Measurements from ENCODE around the gene SLC26A5. TPM values are rescaled to one million over a fixed set of nuclear protein-coding genes. Genes with fewer than 3 reads are reported as not detected.

Gene SLC26A5
- total and polyA plus RNA-seq, 9 donors = 0.06 to 0.34 (median 0.11) TPM; not detected in 5

DNA sequence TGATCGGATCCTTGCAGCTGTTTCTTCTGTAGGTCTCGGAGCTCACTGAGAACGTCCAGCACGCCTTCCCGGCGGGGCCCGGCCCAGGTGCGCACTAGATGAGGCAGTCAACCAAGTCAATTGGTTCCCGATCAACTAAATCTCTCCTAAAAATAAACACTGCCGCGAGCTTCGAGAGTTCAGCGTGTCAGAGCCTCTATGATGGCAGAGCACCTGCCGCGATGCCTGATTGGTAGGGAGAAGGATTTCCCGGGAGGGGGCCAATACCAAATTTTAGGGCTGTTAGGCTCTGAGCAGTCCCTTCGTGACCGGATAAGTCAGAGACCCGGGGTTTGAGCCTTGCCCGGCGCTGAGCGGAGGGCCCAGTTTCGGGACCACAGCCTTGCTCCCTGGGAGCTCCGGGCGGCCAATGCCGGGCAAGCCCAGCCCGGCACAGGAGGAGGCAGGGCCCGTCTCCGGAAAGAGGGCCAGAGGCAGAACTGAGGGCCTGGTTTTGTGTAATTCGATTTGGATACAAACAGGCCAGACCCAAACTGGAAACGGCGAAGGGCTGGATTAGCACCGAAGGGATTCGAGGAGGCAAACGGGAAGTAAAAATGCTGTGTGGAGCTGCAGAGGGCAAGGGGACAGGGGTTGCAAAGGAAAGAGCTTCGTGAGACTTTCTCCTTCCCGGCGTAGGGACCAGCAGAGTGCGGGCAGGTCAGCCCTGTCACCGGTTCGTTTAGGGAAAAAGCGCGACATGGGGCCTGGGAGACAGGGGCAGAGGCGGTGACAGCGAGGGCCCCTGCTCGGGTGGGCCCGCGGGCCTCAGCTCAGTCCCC lies 569 bp downstream of the SLC26A5 start:
- H3K4me3 ChIP-seq = no peak overlapping the region
- no peaks in the 10 kb centered on the region for H3K36me3 ChIP-seq
- WGBS, 3 donors = 2 to 7% (median 4%) methylated on average over 43 to 48 of the region's 48 CpGs
- no peak for DNase-seq
- H3K9me3 ChIP-seq = no peaks in the 10 kb centered on the region
- TF ChIP-seq EP300 (IDR thresholded peaks at IDR 0.05) (no peak), POLR2A (IDR thresholded peaks at IDR 0.05) (no peak)
- TF ChIP-seq, protein P1, sequence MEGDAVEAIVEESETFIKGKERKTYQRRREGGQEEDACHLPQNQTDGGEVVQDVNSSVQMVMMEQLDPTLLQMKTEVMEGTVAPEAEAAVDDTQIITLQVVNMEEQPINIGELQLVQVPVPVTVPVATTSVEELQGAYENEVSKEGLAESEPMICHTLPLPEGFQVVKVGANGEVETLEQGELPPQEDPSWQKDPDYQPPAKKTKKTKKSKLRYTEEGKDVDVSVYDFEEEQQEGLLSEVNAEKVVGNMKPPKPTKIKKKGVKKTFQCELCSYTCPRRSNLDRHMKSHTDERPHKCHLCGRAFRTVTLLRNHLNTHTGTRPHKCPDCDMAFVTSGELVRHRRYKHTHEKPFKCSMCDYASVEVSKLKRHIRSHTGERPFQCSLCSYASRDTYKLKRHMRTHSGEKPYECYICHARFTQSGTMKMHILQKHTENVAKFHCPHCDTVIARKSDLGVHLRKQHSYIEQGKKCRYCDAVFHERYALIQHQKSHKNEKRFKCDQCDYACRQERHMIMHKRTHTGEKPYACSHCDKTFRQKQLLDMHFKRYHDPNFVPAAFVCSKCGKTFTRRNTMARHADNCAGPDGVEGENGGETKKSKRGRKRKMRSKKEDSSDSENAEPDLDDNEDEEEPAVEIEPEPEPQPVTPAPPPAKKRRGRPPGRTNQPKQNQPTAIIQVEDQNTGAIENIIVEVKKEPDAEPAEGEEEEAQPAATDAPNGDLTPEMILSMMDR (IDR thresholded peaks at IDR 0.05) = no peak
- H3K27ac ChIP-seq = no peak overlapping the region
- intact Hi-C loops (cut with DNase I) = no loop called here
- no peaks in the 10 kb centered on the region for H3K27me3 ChIP-seq
- peaks cover 2% of the 10 kb centered on the region for H3K4me1 ChIP-seq (ENCODE audit: insufficient read depth)

DNA sequence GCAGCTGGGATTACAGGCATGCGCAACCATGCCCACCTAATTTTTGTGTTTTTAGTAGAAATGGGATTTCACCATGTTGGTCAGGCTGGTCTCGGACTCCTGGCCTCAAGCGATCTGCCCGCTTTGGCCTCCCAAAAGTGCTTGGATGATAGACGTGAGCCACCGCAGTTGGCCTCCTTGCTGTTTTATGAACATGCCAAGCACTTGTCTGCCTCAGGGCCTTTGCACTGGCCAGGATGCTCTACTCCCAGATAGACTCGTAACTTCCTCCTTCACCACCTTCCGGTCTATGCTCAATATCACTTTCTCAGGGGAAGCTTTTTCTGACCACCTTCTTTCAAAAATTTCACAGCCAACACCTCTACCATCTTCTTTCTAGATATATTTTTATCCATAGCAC lies 6.3 kb downstream of the SLC26A5 start:
- H3K4me3 ChIP-seq = no peak overlapping the region
- intact Hi-C loops (cut with DNase I) = no loop called here
- H3K9me3 ChIP-seq = no peaks in the 10 kb centered on the region
- DNase-seq = no peak
- H3K4me1 ChIP-seq (ENCODE audit: insufficient read depth) = no peaks in the 10 kb centered on the region
- TF ChIP-seq, protein P1 (IDR thresholded peaks at IDR 0.05) = no peak
- no peak for TF ChIP-seq EP300 (IDR thresholded peaks at IDR 0.05)
- TF ChIP-seq POLR2A (IDR thresholded peaks at IDR 0.05) = no peak
- 94 to 96% (median 95%) methylated on average over 8 of the region's 8 CpGs for WGBS, 3 donors
- no peak overlapping the region for H3K27ac ChIP-seq
- H3K27me3 ChIP-seq = no peaks in the 10 kb centered on the region
- no peaks in the 10 kb centered on the region for H3K36me3 ChIP-seq

DNA sequence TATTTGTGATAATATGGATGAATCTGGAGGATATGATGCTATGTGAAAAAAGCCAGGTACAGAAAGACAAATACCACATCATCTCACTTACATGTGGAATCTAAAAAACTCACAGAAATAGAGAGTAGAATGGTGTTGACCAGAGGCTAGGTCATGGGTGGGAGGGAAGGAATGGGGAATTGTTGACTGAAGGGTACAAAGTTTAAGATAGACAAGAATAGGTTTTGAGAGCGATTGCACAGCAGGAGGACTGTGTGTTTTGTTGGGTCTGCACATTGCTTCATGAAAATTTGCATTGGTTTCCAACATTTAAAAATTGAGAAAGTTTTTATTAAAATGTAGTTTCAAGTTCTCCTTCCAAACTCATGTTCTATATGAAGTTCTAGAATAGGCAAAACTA lies 8.4 kb downstream of the SLC26A5 start:
- H3K4me1 ChIP-seq (ENCODE audit: insufficient read depth) = no peaks in the 10 kb centered on the region
- H3K4me3 ChIP-seq = no peak overlapping the region
- H3K9me3 ChIP-seq = no peaks in the 10 kb centered on the region
- no peaks in the 10 kb centered on the region for H3K36me3 ChIP-seq
- intact Hi-C loops (cut with DNase I) = no loop called here
- H3K27me3 ChIP-seq = no peaks in the 10 kb centered on the region
- 42 to 87% (median 71%) methylated on average over 1 of the region's 1 CpG for WGBS, 3 donors
- TF ChIP-seq EP300 (IDR thresholded peaks at IDR 0.05) = no peak
- TF ChIP-seq, protein P1 (IDR thresholded peaks at IDR 0.05) = no peak
- TF ChIP-seq POLR2A (IDR thresholded peaks at IDR 0.05) = no peak
- DNase-seq = no peak
- no peak overlapping the region for H3K27ac ChIP-seq

DNA sequence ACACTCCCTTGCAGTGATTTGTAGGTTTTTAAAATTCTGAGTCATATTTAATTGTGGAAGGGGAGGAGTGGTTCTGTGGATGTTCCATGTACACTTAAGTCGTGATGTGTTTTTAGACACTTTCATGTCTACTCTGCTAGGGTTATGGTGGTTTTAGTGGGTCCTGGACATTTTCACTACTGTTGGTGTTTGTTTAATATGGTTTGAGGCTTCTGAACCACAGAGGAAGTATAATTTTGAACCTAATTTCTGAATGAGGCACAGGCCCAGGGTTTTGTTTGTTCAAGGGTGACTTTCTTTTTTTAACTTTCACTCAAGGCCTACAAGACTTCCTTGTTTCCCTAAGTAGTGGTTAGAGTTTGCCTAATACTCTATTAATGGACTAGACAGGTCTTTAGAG lies 13.3 kb downstream of the SLC26A5 start:
- intact Hi-C loops (cut with DNase I) = no loop called here
- no peak overlapping the region for H3K27ac ChIP-seq
- no peaks in the 10 kb centered on the region for H3K9me3 ChIP-seq
- no peaks in the 10 kb centered on the region for H3K27me3 ChIP-seq
- no peak for DNase-seq
- WGBS, 3 donors = 65 to 71% (median 66%) methylated on average over 1 of the region's 1 CpG
- H3K4me3 ChIP-seq = no peak overlapping the region
- TF ChIP-seq POLR2A (IDR thresholded peaks at IDR 0.05) (no peak), EP300 (IDR thresholded peaks at IDR 0.05) (no peak)
- TF ChIP-seq, protein P1 (IDR thresholded peaks at IDR 0.05) = no peak
- H3K36me3 ChIP-seq = no peaks in the 10 kb centered on the region
- no peaks in the 10 kb centered on the region for H3K4me1 ChIP-seq (ENCODE audit: insufficient read depth)

Data from ovary (tissue), 9 donors.